Esophagus (tissue), 2 donors: ENCODE measurements around the gene ZFP91. TPM values are rescaled to one million over a fixed set of nuclear protein-coding genes. Genes with fewer than 3 reads are reported as not detected.
A peak's percentile ranks its signal among the peaks of the same experiment; 100 is the strongest.

Source experiments
- H3K27ac ChIP-seq, 2 donors: one replicate each; pipeline ENCODE4 v1.5.1; 2013; ENCODE audit warnings: low read depth in 2 of 2, mild to moderate bottlenecking in 2 of 2, inconsistent platforms in 1 of 2, low read length in 1 of 2, moderate library complexity in 1 of 2
- H3K27me3 ChIP-seq, 2 donors: one replicate each; pipeline ENCODE4 v1.6.1; 2013; ENCODE audit warnings: low read length in 2 of 2, control low read depth in 1 of 2, mild to moderate bottlenecking in 1 of 2; ENCODE audit not compliant: insufficient read depth in 2 of 2, control insufficient read depth in 1 of 2
- H3K36me3 ChIP-seq, 2 donors: one replicate each; pipeline ENCODE4 v1.6.1; 2013; ENCODE audit warnings: low read length in 1 of 2; ENCODE audit not compliant: control insufficient read depth in 2 of 2, insufficient read depth in 2 of 2
- H3K4me1 ChIP-seq, 2 donors: one replicate each; pipeline ENCODE4 v1.6.1; 2013; ENCODE audit warnings: low read length in 1 of 2; ENCODE audit not compliant: control insufficient read depth in 2 of 2, insufficient read depth in 2 of 2
- H3K4me3 ChIP-seq, 2 donors: one replicate each; pipeline ENCODE4 v1.5.1; 2013; ENCODE audit warnings: low read length in 2 of 2, mild to moderate bottlenecking in 2 of 2, low read depth in 1 of 2, moderate library complexity in 1 of 2
- H3K9me3 ChIP-seq, 2 donors: one replicate each; pipeline ENCODE4 v1.6.1; 2013; ENCODE audit warnings: mild to moderate bottlenecking in 2 of 2, low read depth in 1 of 2, low read length in 1 of 2, moderate library complexity in 1 of 2; ENCODE audit not compliant: control insufficient read depth in 2 of 2, insufficient read depth in 1 of 2
- WGBS, 2 donors: extraction: QIAGEN DNeasy Blood & Tissue Kit; methylation state at CpG; one replicate each; pipeline ENCODE4 v1.1.7; 2013; 5-methylcytosine and 5-hydroxymethylcytosine counted together
- polyA plus RNA-seq, 2 donors: library from polyadenylated mRNA; stranded (reverse); fragments of 200-250 nt; gene quantifications; one replicate each; pipeline ENCODE4 v1.2.3, GENCODE V29; 2013
- donor health status: healthy with polysubstance abuse.
- donor health status: Bipolar disorder and iron deficiency.

The ZFP91 gene
- polyA plus RNA-seq, 2 donors: 7.4 to 15.5 TPM

- WGBS, 2 donors: 0 to 1% methylated on average over 48 to 78 of the region's 78 CpGs
- H3K4me1 ChIP-seq: peaks cover 3% of the 10 kb centered on the region in 2 donors
- H3K9me3 ChIP-seq: no peaks in the 10 kb centered on the region
- H3K36me3 ChIP-seq: no peaks in the 10 kb centered on the region
- peak overlapping the region; percentile 99 to 100 for H3K27ac ChIP-seq
- H3K4me3 ChIP-seq: peak overlapping the region; percentile 74 to 90
- H3K27me3 ChIP-seq: no peaks in the 10 kb centered on the region
Observed at GRCh38 chr11:58579192-58580129, 598 bp downstream of the ZFP91 start.

GRCh38 chr11:58580311-58580710 lies 1.4 kb downstream of the ZFP91 start:
- 4 to 7% methylated on average over 2 of the region's 2 CpGs for WGBS, 2 donors
- Histone ChIP-seq H3K27ac (no peak overlapping the region), H3K4me1 (peaks cover 3% of the 10 kb centered on the region in 2 donors), H3K27me3 (no peaks in the 10 kb centered on the region), H3K36me3 (no peaks in the 10 kb centered on the region), H3K4me3 (peak overlapping the region in 1 of 2 donors; percentile 74), H3K9me3 (no peaks in the 10 kb centered on the region)

- no peaks in the 10 kb centered on the region for H3K9me3 ChIP-seq
- no peak overlapping the region for H3K27ac ChIP-seq
- H3K27me3 ChIP-seq: no peaks in the 10 kb centered on the region
- no peaks in the 10 kb centered on the region for H3K4me1 ChIP-seq
- WGBS, 2 donors: 77 to 93% methylated on average over 1 of the region's 1 CpG
- H3K4me3 ChIP-seq: no peak overlapping the region
- H3K36me3 ChIP-seq: no peaks in the 10 kb centered on the region
Observed at GRCh38 chr11:58582437-58582836, 3.6 kb downstream of the ZFP91 start.

GRCh38 chr11:58586998-58587397 lies 8.1 kb downstream of the ZFP91 start:
- Histone ChIP-seq H3K9me3 (no peaks in the 10 kb centered on the region), H3K27ac (no peak overlapping the region), H3K4me1 (no peaks in the 10 kb centered on the region), H3K27me3 (no peaks in the 10 kb centered on the region), H3K4me3 (no peak overlapping the region), H3K36me3 (no peaks in the 10 kb centered on the region)
- WGBS, 2 donors: 79 to 88% methylated on average over 2 of the region's 2 CpGs

GRCh38 chr11:58591659-58592058 lies 12.8 kb downstream of the ZFP91 start:
- Histone ChIP-seq H3K36me3 (no peaks in the 10 kb centered on the region), H3K27me3 (no peaks in the 10 kb centered on the region), H3K27ac (no peak overlapping the region), H3K4me1 (peaks cover 0 to 3% of the 10 kb centered on the region in 2 donors), H3K4me3 (no peak overlapping the region), H3K9me3 (no peaks in the 10 kb centered on the region)
- WGBS, 2 donors: 95 to 97% methylated on average over 3 of the region's 3 CpGs

- Histone ChIP-seq H3K9me3 (no peaks in the 10 kb centered on the region), H3K27ac (no peak overlapping the region)
Observed at GRCh38 chr11:58592760-58593472, 14.1 kb downstream of the ZFP91 start.

GRCh38 chr11:58594826-58595225 lies 16.0 kb downstream of the ZFP91 start:
- WGBS, 2 donors: 56 to 60% methylated on average over 4 of the region's 4 CpGs
- Histone ChIP-seq H3K4me1 (peaks cover 0 to 3% of the 10 kb centered on the region in 2 donors), H3K27me3 (no peaks in the 10 kb centered on the region), H3K36me3 (no peaks in the 10 kb centered on the region), H3K4me3 (no peak overlapping the region), H3K27ac (no peak overlapping the region), H3K9me3 (no peaks in the 10 kb centered on the region)

More at GRCh38 chr11:58592760-58593472, 14.1 kb downstream of the ZFP91 start:
- no peaks in the 10 kb centered on the region for H3K36me3 ChIP-seq
- no peak overlapping the region for H3K4me3 ChIP-seq
- peaks cover 0 to 3% of the 10 kb centered on the region in 2 donors for H3K4me1 ChIP-seq
- H3K27me3 ChIP-seq: no peaks in the 10 kb centered on the region
- WGBS, 2 donors: 75 to 84% methylated on average over 5 of the region's 5 CpGs

GRCh38 chr11:58596621-58597020 lies 17.8 kb downstream of the ZFP91 start:
- Histone ChIP-seq H3K27ac (no peak overlapping the region), H3K27me3 (no peaks in the 10 kb centered on the region), H3K4me1 (peaks cover 0 to 3% of the 10 kb centered on the region in 2 donors), H3K9me3 (no peaks in the 10 kb centered on the region), H3K4me3 (no peak overlapping the region), H3K36me3 (no peaks in the 10 kb centered on the region)
- 84 to 87% methylated on average over 3 of the region's 3 CpGs for WGBS, 2 donors

- Histone ChIP-seq H3K9me3 (no peaks in the 10 kb centered on the region), H3K4me1 (peaks cover 0 to 3% of the 10 kb centered on the region in 2 donors), H3K27me3 (no peaks in the 10 kb centered on the region), H3K36me3 (no peaks in the 10 kb centered on the region), H3K27ac (no peak overlapping the region), H3K4me3 (no peak overlapping the region)
- whole genome bisulfite sequencing, 2 donors: 76 to 84% methylated on average over 3 of the region's 3 CpGs
Observed at GRCh38 chr11:58597486-58598144, 18.8 kb downstream of the ZFP91 start.
